HG03159 (cell line): Measurements from ENCODE around the gene INO80D.

Experiments
- ATAC-seq: cut with Tn5 transposase; IDR thresholded peaks from one replicate; pipeline ENCODE4 v1.9.1; 2021; ENCODE audit warnings: mild to moderate bottlenecking, moderate library complexity; ENCODE audit not compliant: unreplicated experiment

The INO80D gene

GRCh38 chr2:205946226-205946625 lies 139.7 kb downstream of the INO80D start:
- no peak for ATAC-seq
